OCI-M1 (cell line): ENCODE results near the gene TSSC4.
A peak's percentile ranks its signal among the peaks of the same experiment; 100 is the strongest.

Experiments
- DNase-seq: peaks from one replicate; lab custom pipeline; 2025; lab: John Stamatoyannopoulos, UW

Gene TSSC4

GRCh38 chr11:2417856-2418692 lies 17.5 kb downstream of the TSSC4 start:
- no peak for DNase-seq

- no peak for DNase-seq
These were observed 18.3 kb downstream of the TSSC4 start for GRCh38 chr11:2418693-2419360.

GRCh38 chr11:2419638-2420501 lies 19.3 kb downstream of the TSSC4 start:
- peak; percentile 87 for DNase-seq

GRCh38 chr11:2420502-2421225 lies 20.1 kb downstream of the TSSC4 start:
- peak; percentile 82 for DNase-seq

- DNase-seq = no peak
These were observed 20.9 kb downstream of the TSSC4 start for GRCh38 chr11:2421226-2421994.

GRCh38 chr11:2421996-2422395 lies 21.4 kb downstream of the TSSC4 start:
- no peak for DNase-seq

GRCh38 chr11:2422461-2423156 lies 22.1 kb downstream of the TSSC4 start:
- DNase-seq = no peak

GRCh38 chr11:2423157-2424025 lies 22.8 kb downstream of the TSSC4 start:
- DNase-seq = no peak

- DNase-seq = no peak
These were observed 24.4 kb downstream of the TSSC4 start for GRCh38 chr11:2424811-2425495.

- no peak for DNase-seq
These were observed 25.0 kb downstream of the TSSC4 start for GRCh38 chr11:2425506-2425905.

- no peak for DNase-seq
These were observed 25.7 kb downstream of the TSSC4 start for GRCh38 chr11:2426221-2426620.

GRCh38 chr11:2426826-2427521 lies 26.4 kb downstream of the TSSC4 start:
- no peak for DNase-seq

GRCh38 chr11:2427721-2428321 lies 27.3 kb downstream of the TSSC4 start:
- DNase-seq = no peak

GRCh38 chr11:2428322-2428795 lies 27.8 kb downstream of the TSSC4 start:
- peak; percentile 80 for DNase-seq

- DNase-seq = no peak
These were observed 30.8 kb downstream of the TSSC4 start for GRCh38 chr11:2431395-2431794.

GRCh38 chr11:2432171-2432621 lies 31.6 kb downstream of the TSSC4 start:
- DNase-seq = no peak

- no peak for DNase-seq
These were observed 32.1 kb downstream of the TSSC4 start for GRCh38 chr11:2432628-2433071.
